Mesenteric fat pad (tissue), 1 donor: ENCODE data around the gene EAPP. TPM values are rescaled to one million over a fixed set of nuclear protein-coding genes. Genes with fewer than 3 reads are reported as not detected.
A peak's percentile ranks its signal among the peaks of the same experiment; 100 is the strongest.
"Not testable (repeated sequence)": the region's sequence is repeated elsewhere in the genome, so short reads cannot be mapped to it uniquely, and the experiment has no call there.

Experiments used
- DNase-seq: peaks from one replicate; pipeline ENCODE4 v3.0.0-alpha.2; 2020; ENCODE audit warnings: low spot score
- long read RNA-seq: library from polyadenylated mRNA; unstranded; transcript quantifications from one replicate; pipeline ENCODE4 v2.0.0, GENCODE V29; 2020
- total RNA-seq: library from RNA; stranded (reverse); fragmentation: NEBNext Ultra II Directional; extraction: Animal tissue kit (Norgen Biotek cat#: 25700); gene quantifications from one replicate; pipeline ENCODE4 v1.2.1, GENCODE V29; 2021
- donor health status: DM: yes; HTN: yes; CAD: no.

The EAPP gene
- 22.1 TPM for total RNA-seq
- long read RNA-seq, transcript EAPP-201 (6 exons, 1,321 nt) = major isoform, 27 of 34 reads
- long read RNA-seq, partial matches to known transcripts = 1 of 34 reads
- long read RNA-seq, other reads (novel, unspliced or antisense) = 6 of 34 reads

- peak; percentile 99 for DNase-seq
Measured at GRCh38 chr14:34539407-34540180, at the start of gene EAPP. EAPP (minus strand) TSS chr14:34539701; CDS start chr14:34539628, 73 bp downstream.

GRCh38 chr14:34583525-34583924 lies 44.0 kb upstream of the EAPP start:
- peak; percentile 3 for DNase-seq

- DNase-seq = peak; percentile 71
Measured at GRCh38 chr14:34582117-34582680, 42.7 kb upstream of the EAPP start.

GRCh38 chr14:34580381-34580780 lies 40.9 kb upstream of the EAPP start:
- no peak for DNase-seq

- DNase-seq = no peak
Measured at GRCh38 chr14:34571771-34572170, 32.3 kb upstream of the EAPP start.

- no peak for DNase-seq
Measured at GRCh38 chr14:34569750-34570149, 30.2 kb upstream of the EAPP start.

GRCh38 chr14:34568803-34569202 lies 29.3 kb upstream of the EAPP start:
- no peak for DNase-seq

GRCh38 chr14:34562776-34563150 lies 23.3 kb upstream of the EAPP start:
- no peak for DNase-seq

GRCh38 chr14:34562037-34562775 lies 22.7 kb upstream of the EAPP start:
- not testable (repeated sequence) for DNase-seq

- not testable (repeated sequence) for DNase-seq
Measured at GRCh38 chr14:34556498-34556829, 17.0 kb upstream of the EAPP start.

- not testable (repeated sequence) for DNase-seq
Measured at GRCh38 chr14:34555583-34556497, 16.3 kb upstream of the EAPP start.

GRCh38 chr14:34554540-34555250 lies 15.2 kb upstream of the EAPP start:
- peak; percentile 39 for DNase-seq

- DNase-seq = peak; percentile 33
Measured at GRCh38 chr14:34549276-34549966, 9.9 kb upstream of the EAPP start.

GRCh38 chr14:34548472-34548981 lies 9.0 kb upstream of the EAPP start:
- DNase-seq = peak; percentile 74

GRCh38 chr14:34547136-34547520 lies 7.6 kb upstream of the EAPP start:
- not testable (repeated sequence) for DNase-seq

- DNase-seq = not testable (repeated sequence)
Measured at GRCh38 chr14:34546272-34547135, 7.0 kb upstream of the EAPP start.

GRCh38 chr14:34540181-34541059 lies 919 bp upstream of the EAPP start:
- DNase-seq = peak; percentile 35
